Activated naive CD4-positive, alpha-beta T cell treated with anti-CD3 and anti-CD28 coated beads, Interleukin-2, amount 50 U/mL, for 24 hours (primary cell): ENCODE results near the gene USP34.
"Not testable (repeated sequence)": the region's sequence is repeated elsewhere in the genome, so short reads cannot be mapped to it uniquely, and the experiment has no call there.

Experiments used
- H3K27ac Mint-ChIP-seq: one replicate; pipeline ENCODE4 v1.8.0; 2021; ENCODE audit warnings: mild to moderate bottlenecking, mixed read lengths
- H3K27me3 Mint-ChIP-seq: one replicate; pipeline ENCODE4 v1.8.0; 2021; ENCODE audit warnings: mixed read lengths
- H3K36me3 Mint-ChIP-seq: one replicate; pipeline ENCODE4 v1.8.0; 2021; ENCODE audit warnings: mixed read lengths
- H3K4me1 Mint-ChIP-seq: one replicate; pipeline ENCODE4 v1.8.0; 2021; ENCODE audit warnings: mixed read lengths
- H3K4me3 Mint-ChIP-seq: one replicate; pipeline ENCODE4 v1.8.0; 2021; ENCODE audit warnings: mild to moderate bottlenecking, mixed read lengths
- H3K9me3 Mint-ChIP-seq: one replicate; pipeline ENCODE4 v1.8.0; 2021; ENCODE audit warnings: mixed read lengths

USP34 gene

DNA sequence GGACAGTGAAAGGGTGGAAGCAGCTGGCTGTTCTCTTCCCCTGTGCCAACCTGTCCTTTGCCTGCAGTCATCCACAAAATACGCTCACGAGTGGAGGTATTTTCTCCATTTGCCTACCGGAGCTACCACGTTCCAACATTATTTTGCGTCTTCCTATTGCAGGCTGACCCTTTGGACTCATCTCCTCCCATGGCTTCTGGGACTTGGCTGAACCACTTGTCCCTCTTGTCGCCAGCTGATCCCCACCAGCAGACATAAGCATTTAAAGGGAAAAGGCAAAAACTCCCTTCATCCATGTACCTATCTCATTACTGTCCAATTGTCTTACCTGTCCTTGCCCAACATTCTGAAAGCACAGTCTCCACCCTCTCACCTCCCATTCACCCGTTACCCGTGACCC, 295.9 kb downstream of the USP34 start:
- H3K9me3 Mint-ChIP-seq, result no peaks in the 10 kb centered on the region
- no peaks in the 10 kb centered on the region for H3K27me3 Mint-ChIP-seq
- peaks cover 4% of the 10 kb centered on the region for H3K36me3 Mint-ChIP-seq
- no peak overlapping the region for H3K4me3 Mint-ChIP-seq
- peaks cover 28% of the 10 kb centered on the region for H3K4me1 Mint-ChIP-seq
- peak overlapping the region; percentile 4 for H3K27ac Mint-ChIP-seq

DNA sequence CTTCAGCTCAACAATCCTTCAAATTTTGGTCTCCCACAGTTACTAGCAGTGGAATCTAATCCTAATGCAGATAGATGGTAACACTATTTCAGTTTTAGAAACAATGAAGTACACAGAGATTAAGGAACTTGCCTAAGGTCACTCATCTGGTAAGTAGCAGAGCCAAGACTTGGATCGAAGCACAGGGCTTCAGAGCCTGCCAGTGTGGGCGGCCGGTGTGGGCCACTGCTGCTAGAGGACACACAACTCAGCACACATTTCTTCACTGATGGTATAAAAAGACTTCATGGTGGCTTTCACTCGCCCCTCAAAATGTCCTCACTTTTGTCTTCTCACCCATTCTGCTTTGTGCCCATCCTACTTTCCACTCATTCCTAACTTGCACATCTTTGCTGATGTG, 297.8 kb downstream of the USP34 start:
- Mint-ChIP-seq H3K4me3 (no peak overlapping the region), H3K36me3 (no peaks in the 10 kb centered on the region), H3K27ac (no peak overlapping the region), H3K27me3 (no peaks in the 10 kb centered on the region), H3K4me1 (peaks cover 9% of the 10 kb centered on the region), H3K9me3 (no peaks in the 10 kb centered on the region)

DNA sequence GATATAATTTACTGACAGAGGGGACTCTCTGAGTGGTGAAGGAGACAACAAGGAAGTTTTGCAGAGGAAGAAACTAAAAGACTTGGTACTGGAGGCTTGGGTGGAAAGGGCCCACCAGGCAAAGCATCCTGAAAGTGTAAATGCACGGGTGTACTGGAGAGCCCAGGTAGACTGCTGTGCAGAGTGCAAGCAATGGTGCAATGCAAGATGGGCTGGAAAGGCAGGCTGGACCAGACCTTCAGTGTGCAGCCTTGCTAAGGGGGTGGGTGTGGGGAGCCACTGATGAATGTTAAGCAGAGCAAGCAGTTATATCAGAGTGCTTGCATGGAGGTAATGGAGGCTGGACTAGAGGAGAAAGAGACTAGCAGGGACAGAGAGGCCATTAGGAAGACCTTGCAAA, 298.2 kb downstream of the USP34 start:
- Mint-ChIP-seq H3K4me1 (peaks cover 9% of the 10 kb centered on the region), H3K27me3 (no peaks in the 10 kb centered on the region), H3K27ac (no peak overlapping the region), H3K9me3 (no peaks in the 10 kb centered on the region), H3K36me3 (no peaks in the 10 kb centered on the region), H3K4me3 (no peak overlapping the region)

DNA sequence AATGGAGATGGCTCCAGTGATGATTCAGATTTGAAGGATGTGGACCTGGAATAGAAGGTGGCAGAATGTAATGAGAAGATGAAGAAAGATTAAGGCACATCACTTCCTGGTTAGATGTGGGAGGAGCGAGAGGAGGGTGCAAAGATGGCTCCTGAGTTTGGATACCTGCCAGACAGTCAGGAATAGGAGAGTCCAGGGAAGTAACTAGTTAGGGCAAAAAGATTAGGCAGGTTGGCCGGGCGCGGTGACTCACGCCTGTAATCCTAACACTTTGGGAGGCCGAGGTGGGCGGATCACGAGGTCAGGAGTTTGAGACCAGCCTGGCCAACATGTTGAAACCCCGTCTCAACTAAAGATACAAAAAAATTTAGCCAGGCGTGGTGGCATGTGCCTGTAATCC, 303.3 kb downstream of the USP34 start:
- no peaks in the 10 kb centered on the region for H3K9me3 Mint-ChIP-seq
- peaks cover 19% of the 10 kb centered on the region for H3K36me3 Mint-ChIP-seq
- no peak overlapping the region for H3K27ac Mint-ChIP-seq
- no peaks in the 10 kb centered on the region for H3K27me3 Mint-ChIP-seq
- no peak overlapping the region for H3K4me3 Mint-ChIP-seq
- H3K4me1 Mint-ChIP-seq, result no peaks in the 10 kb centered on the region

DNA sequence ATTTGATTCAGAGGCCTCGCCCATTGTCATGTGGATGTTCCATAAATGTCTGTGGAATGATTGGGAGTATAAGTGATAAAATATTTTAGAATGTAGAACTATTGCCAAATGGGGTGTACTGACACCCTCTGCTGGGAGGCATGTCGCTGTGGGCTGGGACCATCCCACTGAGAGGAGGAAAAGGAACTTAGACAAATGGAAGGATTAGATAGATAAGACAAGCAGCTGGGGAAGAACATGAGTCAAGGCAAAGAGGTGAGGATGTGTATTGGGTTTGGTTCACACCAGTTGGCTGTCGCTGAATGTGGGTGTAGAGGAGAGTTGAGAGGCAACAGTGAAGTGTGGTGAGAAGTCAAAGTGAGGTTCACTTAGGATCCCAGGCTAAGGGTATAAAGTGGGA, 304.9 kb downstream of the USP34 start:
- no peaks in the 10 kb centered on the region for H3K4me1 Mint-ChIP-seq

DNA sequence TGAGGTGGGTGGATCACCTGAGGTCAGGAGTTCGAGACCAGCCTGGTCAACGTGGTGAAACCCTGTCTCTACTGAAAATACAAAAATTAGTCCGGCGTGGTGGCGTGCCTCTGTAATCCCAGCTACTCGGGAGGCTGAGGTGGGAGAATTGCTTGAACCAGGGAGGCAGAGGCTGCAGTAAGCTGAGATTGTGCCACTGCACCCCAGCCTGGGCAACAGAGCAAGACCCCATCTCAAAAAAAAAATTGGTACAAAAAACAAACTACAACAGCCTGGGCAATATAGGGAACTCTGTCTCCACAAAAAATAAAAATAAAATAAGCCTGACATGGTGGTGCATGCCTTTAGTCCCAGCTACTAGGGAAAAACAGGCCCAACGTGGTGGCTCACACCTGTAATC, 305.8 kb downstream of the USP34 start:
- H3K9me3 Mint-ChIP-seq, H3K4me3 Mint-ChIP-seq, H3K27ac Mint-ChIP-seq, H3K27me3 Mint-ChIP-seq, H3K4me1 Mint-ChIP-seq: not testable (repeated sequence)
- peaks cover 23% of the 10 kb centered on the region for H3K36me3 Mint-ChIP-seq

More for the DNA sequence above, 304.9 kb downstream of the USP34 start:
- peaks cover 22% of the 10 kb centered on the region for H3K36me3 Mint-ChIP-seq
- H3K4me3 Mint-ChIP-seq, result no peak overlapping the region
- H3K27ac Mint-ChIP-seq, result no peak overlapping the region
- H3K9me3 Mint-ChIP-seq, result no peaks in the 10 kb centered on the region
- H3K27me3 Mint-ChIP-seq, result no peaks in the 10 kb centered on the region

DNA sequence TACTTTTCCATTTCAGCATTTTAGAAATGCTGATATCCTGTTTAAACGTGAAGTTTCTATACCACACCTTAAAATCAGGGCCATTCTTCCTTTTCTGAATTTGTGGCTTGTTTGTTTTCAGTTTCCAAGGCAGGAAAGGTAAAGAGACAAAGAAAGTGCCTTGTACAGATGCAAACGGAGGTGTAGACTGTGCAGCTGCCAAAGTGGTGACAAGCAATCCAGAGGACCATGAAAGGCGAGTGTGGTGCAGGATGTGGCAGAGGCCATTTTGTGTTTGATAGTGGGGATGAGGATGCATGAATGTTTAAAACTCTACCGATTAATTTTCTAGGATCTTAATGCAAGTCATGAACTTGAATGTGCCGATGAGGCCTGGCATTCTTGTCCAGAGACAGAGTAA, 308.2 kb downstream of the USP34 start:
- H3K4me3 Mint-ChIP-seq, result no peak overlapping the region
- no peaks in the 10 kb centered on the region for H3K27me3 Mint-ChIP-seq
- H3K4me1 Mint-ChIP-seq, result peaks cover 5% of the 10 kb centered on the region
- H3K9me3 Mint-ChIP-seq, result peaks cover 8% of the 10 kb centered on the region
- peaks cover 33% of the 10 kb centered on the region for H3K36me3 Mint-ChIP-seq
- H3K27ac Mint-ChIP-seq, result no peak overlapping the region

DNA sequence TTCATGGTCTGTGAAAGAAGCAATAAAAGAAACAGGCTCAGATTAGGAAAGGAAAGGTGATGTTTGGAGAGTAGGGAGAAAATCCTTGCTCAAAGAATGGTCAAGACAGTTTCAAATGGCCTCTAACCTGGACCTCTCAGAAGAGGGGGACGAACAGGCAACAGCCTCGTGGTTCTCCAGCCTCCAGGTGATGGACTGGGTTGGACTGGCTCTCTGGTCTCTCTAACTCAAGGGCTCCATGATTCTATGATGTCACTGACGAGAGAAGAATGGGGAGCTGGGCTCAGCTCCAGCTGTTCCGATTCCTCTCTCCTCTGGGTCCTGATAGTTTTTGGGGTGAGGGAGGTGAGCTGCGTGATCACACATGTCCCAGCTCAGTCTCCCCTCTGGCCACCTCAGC, 309.0 kb downstream of the USP34 start, which contains the start of gene C2orf74:
TSS of gene C2orf74 (plus strand) at position 301 of the 400 bp plus-strand sequence. CDS start 327 bp downstream, outside the sequence.
- H3K4me1 Mint-ChIP-seq, result peaks cover 5% of the 10 kb centered on the region
- peaks cover 8% of the 10 kb centered on the region for H3K9me3 Mint-ChIP-seq
- H3K36me3 Mint-ChIP-seq, result peaks cover 32% of the 10 kb centered on the region
- no peak within 1 kb of the TSS for H3K27ac Mint-ChIP-seq
- no peaks in the 10 kb centered on the region for H3K27me3 Mint-ChIP-seq
- H3K4me3 Mint-ChIP-seq, result no peak within 1 kb of the TSS

DNA sequence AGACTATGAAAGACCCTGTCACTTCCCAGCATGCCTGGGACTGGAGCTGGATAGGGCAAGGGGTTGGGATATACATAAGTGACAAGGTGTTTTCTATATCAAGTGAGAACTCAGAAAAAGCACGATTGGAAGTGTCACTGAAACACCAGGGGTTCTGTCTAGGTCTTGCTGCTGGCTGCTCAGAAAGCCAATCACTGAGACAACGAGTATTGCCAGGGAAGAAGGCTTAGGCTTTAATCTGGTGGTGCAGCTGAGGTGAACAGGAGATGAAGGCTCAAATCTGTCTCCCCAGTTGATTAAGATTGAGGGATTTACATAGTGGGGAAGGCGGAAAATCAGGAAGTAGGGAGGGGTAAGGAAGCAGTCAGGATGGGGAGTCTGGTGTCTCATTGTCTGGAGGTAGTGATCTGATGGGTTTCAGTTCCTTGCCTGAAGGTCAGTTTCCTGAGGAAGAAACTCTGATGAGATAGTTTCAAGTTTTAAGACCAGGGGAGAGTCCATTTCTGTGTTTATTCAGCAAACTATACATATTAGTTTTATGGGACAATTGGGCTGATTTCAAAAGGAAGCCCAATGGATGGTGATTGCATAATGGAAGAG, 312.4 kb downstream of the USP34 start:
- Mint-ChIP-seq H3K36me3 (peaks cover 29% of the 10 kb centered on the region), H3K4me1 (peaks cover 5% of the 10 kb centered on the region), H3K27ac (no peak overlapping the region), H3K27me3 (no peaks in the 10 kb centered on the region), H3K4me3 (no peak overlapping the region), H3K9me3 (peaks cover 8% of the 10 kb centered on the region)

DNA sequence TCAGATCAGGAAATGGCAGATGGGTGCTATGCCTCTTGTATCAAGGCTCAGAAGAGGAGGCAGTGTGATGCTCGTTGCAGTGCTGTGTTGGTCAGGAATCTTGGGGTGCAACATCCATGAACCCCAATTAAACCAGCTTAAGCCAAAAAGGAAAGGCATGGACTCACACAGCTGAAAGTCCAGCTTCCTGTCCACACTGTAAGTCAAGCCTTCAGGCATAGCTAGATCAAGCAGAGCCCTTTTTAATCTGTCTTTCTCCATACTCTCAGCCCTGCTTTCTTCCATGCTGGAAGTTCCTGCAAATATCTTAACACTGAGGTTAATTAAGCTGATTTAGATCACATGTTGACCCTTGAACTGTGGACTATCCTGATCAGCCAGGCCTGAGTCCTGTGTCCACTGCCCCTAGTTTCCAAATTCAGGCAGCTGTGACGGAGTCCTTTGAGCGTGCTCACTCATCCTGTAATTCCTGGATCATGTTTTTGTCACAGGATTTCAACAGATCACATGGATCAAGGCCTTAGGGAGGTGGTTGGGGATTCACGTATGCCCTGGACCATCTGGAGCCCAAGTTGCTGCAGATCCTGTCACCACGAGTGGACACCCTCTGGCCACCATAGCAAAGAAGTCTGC, 313.4 kb downstream of the USP34 start:
- no peak overlapping the region for H3K4me3 Mint-ChIP-seq
- peaks cover 24% of the 10 kb centered on the region for H3K36me3 Mint-ChIP-seq
- H3K9me3 Mint-ChIP-seq, result peaks cover 8% of the 10 kb centered on the region
- H3K4me1 Mint-ChIP-seq, result peaks cover 5% of the 10 kb centered on the region
- no peak overlapping the region for H3K27ac Mint-ChIP-seq
- H3K27me3 Mint-ChIP-seq, result no peaks in the 10 kb centered on the region

DNA sequence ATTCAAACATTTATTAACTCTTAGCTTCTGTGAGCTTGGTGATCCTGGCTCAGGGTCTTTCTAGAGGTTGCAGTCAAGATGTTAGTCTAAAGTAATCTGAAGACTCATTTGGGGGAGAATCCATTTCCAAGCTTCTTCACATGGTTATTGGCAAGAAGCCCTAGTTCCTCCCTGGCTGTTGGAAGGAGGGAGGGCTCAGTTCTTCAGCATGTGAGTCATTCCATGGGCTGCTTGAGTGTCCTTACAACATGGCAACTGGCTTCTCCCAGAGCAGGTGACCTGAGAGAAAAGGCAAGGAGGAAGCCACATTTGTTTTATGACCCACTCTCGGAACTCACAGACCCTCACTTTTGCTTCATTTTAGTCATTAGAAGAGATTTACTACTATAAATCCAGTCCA, 319.5 kb downstream of the USP34 start:
- no peaks in the 10 kb centered on the region for H3K27me3 Mint-ChIP-seq
- no peaks in the 10 kb centered on the region for H3K9me3 Mint-ChIP-seq
- H3K36me3 Mint-ChIP-seq, result peaks cover 18% of the 10 kb centered on the region
- H3K27ac Mint-ChIP-seq, result no peak overlapping the region
- peaks cover 10% of the 10 kb centered on the region for H3K4me1 Mint-ChIP-seq
- H3K4me3 Mint-ChIP-seq, result no peak overlapping the region

DNA sequence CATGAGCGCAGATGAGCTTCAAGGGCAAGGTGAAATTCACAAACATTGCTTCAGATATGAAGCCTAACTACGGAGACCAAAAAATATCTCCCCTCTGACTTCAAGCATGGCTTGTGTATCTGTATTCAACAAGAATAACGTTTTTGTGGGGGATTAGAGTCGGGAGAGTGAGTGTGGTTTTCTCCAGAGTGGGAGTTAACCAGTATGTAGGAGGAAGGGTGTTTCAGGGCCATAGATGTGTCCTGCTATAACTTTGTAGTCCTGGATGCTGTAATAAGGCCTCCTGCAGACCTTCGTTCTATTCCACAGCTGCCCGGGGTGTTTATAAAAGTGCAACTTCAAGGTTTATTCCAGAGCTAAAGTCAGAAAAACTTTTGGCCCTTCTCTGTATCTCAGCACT, 321.8 kb downstream of the USP34 start:
- peaks cover 19% of the 10 kb centered on the region for H3K4me1 Mint-ChIP-seq
- H3K27ac Mint-ChIP-seq, result no peak overlapping the region
- no peaks in the 10 kb centered on the region for H3K27me3 Mint-ChIP-seq
- H3K36me3 Mint-ChIP-seq, result peaks cover 14% of the 10 kb centered on the region
- H3K4me3 Mint-ChIP-seq, result no peak overlapping the region
- no peaks in the 10 kb centered on the region for H3K9me3 Mint-ChIP-seq

DNA sequence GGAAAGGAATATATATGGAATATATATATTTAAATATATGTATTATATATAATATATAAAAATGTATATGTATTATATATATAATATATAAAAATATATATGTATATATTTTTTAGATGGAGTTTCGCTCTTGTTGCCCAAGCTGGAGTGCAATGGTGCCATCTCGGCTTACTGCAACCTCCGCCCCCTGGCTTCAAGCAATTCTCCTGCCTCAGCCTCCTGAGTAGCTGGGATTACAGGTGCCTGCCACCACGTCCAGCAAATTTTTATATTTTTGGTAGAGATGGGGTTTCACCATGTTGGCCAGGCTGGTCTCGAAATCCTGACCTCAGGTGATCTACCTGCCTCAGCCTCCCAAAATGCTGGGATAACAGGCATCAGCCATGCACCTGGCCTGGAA, 322.8 kb downstream of the USP34 start:
- not testable (repeated sequence) for H3K27ac Mint-ChIP-seq, H3K9me3 Mint-ChIP-seq, H3K27me3 Mint-ChIP-seq, H3K4me3 Mint-ChIP-seq
- H3K36me3 Mint-ChIP-seq, result peaks cover 14% of the 10 kb centered on the region
- H3K4me1 Mint-ChIP-seq, result peaks cover 19% of the 10 kb centered on the region

DNA sequence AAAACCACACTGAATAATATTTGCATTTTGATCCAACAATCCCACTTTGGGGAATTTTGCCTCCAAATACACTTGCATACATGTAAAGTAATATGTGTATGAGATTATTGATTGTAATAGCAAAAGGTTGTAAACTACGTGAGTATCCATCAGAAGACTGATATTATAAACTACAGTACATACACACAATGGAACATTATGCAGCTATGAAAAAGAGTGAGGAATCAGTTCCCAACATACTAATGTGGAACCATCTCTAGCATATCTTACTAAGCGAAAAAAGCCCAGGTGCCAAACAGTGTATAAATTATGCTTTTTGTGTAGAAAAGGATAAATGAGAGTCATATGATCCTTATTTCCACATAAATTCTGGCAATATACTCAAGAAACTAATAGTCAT, 324.9 kb downstream of the USP34 start:
- Mint-ChIP-seq H3K4me3 (peak overlapping the region; percentile 64), H3K27ac (peak overlapping the region; percentile 46), H3K36me3 (peaks cover 9% of the 10 kb centered on the region)

DNA sequence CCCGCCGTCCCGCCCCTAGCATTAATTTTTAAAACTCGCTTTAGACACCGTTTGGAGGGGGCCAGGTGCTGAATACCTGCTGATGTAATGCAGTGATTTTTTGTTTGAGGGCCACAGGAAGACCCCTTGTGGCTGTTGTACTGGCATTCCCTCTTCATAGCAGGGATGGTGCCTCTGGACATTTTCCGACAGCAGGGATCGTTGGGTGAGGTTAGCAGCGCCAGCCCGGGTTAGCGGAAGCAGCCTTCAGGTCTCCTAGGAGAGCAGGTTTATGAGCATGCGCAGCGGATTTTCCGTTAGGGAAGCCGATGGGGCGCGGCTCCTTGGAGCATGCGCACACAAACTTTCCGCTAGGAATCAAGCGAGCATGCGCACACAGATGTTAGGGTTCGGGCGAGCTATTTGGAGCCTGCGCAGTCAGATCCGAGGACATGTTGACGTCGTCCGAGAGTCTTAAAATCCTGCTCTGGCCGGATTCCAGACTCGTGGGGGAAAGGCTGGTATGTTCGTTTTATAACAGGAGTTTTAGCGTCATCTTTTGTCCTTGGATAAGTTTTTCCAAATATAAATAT, 326.1 kb downstream of the USP34 start:
- Mint-ChIP-seq H3K4me3 (peak overlapping the region; percentile 86), H3K4me1 (peaks cover 19% of the 10 kb centered on the region), H3K27me3 (no peaks in the 10 kb centered on the region), H3K9me3 (no peaks in the 10 kb centered on the region), H3K36me3 (peaks cover 6% of the 10 kb centered on the region), H3K27ac (peak overlapping the region; percentile 86)

More for the DNA sequence above, 324.9 kb downstream of the USP34 start:
- Mint-ChIP-seq H3K27me3 (no peaks in the 10 kb centered on the region), H3K4me1 (peaks cover 19% of the 10 kb centered on the region), H3K9me3 (no peaks in the 10 kb centered on the region)

DNA sequence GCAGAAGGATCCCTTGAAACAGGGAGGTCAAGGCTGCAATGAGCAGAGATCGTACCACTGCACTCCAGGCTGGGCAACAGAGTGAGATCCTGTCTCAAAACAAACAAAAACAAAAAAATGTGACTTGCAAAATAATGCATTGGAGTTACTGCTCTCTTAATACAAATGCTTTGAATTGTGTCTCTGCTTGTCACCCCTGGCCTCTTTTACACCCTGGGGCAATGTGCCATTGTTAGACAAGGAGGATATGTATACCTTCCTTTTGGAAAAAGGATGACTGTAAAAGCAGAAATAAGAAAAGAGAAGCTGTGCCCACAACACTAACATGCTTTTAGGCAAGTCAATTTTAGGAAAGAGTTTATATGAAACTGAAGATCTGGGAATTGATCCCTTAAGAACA, 329.7 kb downstream of the USP34 start:
- H3K27me3 Mint-ChIP-seq, result no peaks in the 10 kb centered on the region
- no peaks in the 10 kb centered on the region for H3K9me3 Mint-ChIP-seq
- peaks cover 9% of the 10 kb centered on the region for H3K4me1 Mint-ChIP-seq
- no peak overlapping the region for H3K27ac Mint-ChIP-seq
- H3K4me3 Mint-ChIP-seq, result no peak overlapping the region
- H3K36me3 Mint-ChIP-seq, result no peaks in the 10 kb centered on the region
